GM10847 (cell line): ENCODE data around the gene PLCH1.

Source experiments
- POLR2A ChIP-seq: IDR thresholded peaks from 2 replicates; pipeline ENCODE4 v1.6.1; 2011; ENCODE audit not compliant: insufficient read length; ENCODE audit errors: extremely low read depth

Gene PLCH1

GRCh38 chr3:155641956-155642355 is 102.9 kb downstream of the PLCH1 start:
- no peak for TF ChIP-seq POLR2A

DNA sequence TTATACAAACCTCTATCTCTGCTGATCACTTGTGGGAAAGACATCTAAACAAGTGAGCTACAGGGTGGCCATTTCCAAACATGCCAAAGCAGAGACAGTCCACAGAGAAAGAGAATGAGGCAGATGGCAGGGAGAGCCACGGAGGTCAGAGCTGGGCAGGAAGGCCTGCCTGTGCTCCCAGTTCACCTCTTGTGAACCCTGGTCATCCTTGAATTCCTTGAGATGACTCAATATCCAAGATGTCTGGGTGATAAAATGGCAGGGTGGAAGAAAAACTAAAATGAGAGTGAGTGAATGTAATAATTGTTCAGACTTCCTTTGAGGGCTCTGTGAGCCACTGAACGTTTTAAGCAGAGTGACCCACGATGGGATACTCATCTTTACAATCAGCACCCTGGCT is 104.8 kb downstream of the PLCH1 start:
- TF ChIP-seq POLR2A: no peak

- TF ChIP-seq POLR2A: no peak
Observed at GRCh38 chr3:155639462-155640055, 105.3 kb downstream of the PLCH1 start.

DNA sequence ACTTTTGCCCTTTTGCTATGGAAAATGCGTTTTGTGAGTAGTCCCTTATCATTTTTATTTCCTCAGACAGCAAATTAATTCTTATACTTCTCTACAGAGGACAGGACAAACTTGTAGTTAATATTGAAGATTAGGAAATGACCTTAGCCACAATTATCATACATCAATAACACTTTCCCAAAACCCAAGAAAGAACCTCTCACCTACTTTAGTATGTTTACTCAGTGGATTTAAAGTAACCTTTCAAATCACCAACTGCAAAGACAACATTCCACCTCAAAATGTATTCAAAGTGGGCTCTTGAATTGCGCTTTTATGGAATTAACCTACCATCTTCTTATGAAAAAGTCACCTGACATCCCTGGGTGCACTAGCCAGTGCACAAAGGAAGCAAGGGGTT is 107.3 kb downstream of the PLCH1 start:
- no peak for TF ChIP-seq POLR2A

- TF ChIP-seq POLR2A: no peak
Observed at GRCh38 chr3:155635056-155635455, 109.8 kb downstream of the PLCH1 start.

DNA sequence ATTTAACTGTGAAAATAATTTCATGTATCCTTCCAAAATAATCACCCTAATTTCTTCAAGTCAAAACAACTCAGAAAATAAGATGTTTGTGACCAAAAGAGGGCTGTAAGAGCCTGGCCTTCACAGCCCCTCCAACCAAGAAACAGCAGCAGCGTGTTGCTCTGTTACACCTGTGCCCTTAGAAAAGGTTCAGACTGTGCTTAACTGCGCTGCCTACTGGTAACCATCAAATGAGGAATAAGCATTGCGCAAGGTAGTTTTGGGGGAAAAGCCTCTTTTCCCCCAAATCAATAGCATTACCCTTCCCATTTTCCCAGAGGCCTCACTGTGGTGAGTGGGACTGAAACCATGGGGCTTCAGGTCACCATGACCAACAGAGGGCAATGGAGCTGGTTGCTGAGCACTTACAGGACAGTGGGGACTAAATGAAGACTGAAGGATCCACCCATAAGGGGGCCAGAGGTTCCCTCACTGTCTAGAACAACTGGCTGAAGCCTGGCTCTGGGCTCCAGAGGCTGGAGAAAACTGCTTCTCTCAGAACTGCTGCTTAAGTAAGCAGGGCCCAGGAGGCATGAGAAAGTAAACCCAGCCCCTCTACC is 110.7 kb downstream of the PLCH1 start:
- no peak for TF ChIP-seq POLR2A

GRCh38 chr3:155631323-155632019 is 113.4 kb downstream of the PLCH1 start:
- TF ChIP-seq POLR2A: no peak

- no peak for TF ChIP-seq POLR2A
Observed at GRCh38 chr3:155629556-155629955, 115.3 kb downstream of the PLCH1 start.

GRCh38 chr3:155629056-155629455 is 115.8 kb downstream of the PLCH1 start:
- TF ChIP-seq POLR2A: no peak

DNA sequence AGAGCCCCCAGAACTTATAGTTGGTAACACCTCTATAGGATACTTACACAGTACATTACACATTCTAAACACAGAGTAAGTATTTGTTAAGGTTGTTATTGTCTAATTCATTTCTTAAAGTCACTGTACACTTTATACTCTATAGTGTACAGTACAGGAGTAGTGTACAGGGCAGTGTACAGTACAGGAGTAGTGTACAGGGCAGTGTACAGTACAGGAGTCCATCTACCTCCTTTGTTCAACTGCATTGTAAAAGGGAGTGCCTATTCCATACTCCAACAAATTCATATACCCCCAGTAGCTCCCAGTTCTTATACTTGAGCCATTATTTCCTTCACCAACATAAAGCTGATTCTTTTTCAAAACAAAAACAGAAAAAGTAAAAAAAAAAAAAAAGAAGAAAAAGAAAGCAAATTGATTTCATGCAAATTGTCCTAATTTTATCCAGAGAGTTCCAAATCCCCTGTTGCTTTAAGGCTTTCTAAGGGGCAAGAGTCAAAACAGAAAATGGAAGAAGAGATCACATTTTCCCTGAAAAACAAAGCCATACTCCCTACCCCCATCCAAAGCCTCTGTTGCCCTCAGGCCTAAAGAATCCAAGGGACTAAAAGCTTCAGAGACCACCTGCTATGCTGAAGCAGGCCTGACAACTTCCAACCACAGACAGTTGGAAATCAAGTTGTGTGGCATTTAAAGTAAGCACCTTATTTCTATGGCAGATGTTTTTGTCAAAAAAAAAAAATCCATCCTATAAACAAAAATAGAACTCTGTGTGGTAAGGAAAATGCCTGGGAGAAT is 125.6 kb downstream of the PLCH1 start:
- no peak for TF ChIP-seq POLR2A

DNA sequence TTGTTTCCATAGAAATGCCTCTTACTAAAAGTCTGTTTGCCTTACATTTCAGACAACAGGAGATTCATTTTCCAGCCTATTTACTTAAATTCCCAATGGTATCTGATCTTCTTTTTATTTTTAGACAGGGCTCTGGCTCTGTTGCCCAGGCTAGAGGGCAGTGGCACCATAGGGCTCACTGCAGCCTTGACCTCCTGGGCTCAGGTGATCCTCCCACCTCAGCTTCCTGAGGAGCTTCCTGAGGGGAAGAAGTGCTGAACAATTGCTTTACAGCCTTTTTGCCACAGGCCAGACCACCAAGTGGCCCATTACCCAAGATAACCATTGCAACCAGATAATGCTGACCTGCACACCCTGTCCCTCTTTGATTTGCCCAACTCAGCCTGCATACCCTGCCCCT is 126.3 kb downstream of the PLCH1 start:
- TF ChIP-seq POLR2A: no peak

DNA sequence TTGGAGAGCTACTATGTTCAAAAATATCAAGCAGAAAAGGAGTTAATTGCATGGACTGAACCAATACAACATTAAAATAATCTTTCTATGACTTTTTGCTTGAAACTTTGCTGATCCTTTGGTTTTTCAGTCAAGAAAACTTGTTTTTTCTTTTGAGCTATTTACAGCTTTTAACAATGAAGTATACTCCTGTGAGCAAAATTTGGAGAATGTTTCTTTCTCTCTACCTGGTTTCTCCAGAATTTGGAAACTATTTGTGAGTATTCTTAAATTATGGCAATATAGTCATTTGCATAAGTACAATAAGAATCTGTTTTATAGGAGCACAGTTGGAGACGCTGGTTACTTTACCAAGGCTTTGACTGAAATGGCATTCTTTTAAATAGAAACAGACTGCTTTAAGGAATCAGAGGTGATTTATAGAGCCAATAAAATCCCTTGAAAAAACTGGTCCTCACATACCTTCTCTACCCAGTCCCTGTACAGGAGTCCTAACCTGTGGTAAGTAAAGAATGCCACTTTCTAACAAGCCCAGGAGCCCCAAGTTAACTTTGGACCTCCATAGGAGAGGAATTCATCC is 127.4 kb downstream of the PLCH1 start:
- TF ChIP-seq POLR2A: no peak

DNA sequence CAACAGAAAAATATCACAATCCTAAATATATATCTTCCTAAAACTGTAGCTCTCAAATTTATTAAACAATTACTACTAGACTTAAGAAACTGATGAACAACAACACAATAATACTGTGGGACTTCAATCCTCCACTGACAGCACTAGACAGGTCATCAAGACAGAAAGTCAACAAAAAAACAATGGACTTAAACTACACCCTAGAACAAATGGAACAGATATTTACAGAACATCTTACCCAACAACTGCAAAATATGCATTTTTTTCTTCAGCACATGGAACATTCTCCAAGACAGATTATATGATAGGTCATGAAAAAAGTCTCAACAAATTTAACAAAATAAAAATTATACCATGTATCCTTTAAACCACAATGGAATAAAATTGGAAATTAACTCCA is 133.4 kb downstream of the PLCH1 start:
- no peak for TF ChIP-seq POLR2A

DNA sequence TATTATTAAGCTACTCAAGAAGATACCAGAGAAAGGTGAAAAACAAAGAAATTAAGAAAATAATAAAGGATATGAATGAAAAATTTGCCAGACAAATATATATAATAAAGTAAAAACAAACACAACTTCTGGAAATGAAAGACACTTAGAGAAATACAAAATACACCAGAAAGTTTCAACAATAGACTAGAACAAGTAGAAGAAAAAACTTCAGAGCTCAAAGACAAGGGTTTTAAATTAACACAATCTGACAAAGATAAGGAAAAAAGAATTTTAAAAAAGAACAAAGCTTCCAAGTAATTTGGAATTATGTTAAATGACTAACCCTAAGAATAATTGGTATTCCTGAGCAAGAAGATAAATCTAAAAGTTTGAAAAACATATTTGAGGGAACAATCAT is 135.3 kb downstream of the PLCH1 start:
- TF ChIP-seq POLR2A: no peak

GRCh38 chr3:155608228-155608920 is 136.5 kb downstream of the PLCH1 start:
- TF ChIP-seq POLR2A: no peak

GRCh38 chr3:155607761-155608160 is 137.1 kb downstream of the PLCH1 start:
- TF ChIP-seq POLR2A: no peak

DNA sequence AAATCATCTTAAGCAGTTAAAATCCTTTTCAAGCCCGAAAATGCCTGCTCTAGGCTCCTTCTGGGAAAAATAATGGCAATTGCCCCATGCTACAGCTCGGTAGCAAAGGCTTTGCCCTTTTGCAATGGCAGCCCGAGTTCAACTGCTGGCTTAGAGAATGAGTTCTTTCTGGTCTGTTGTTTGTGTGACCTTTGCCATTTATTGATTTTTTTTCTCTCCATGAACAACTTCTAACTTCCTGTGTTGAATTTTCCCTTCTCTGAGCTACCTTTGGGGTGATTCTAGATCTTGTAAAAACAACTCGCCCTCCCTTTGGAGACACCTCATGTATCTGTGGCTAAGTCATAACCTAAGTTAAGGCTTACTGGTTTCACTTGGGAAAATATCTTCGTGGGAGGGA is 139.3 kb downstream of the PLCH1 start:
- TF ChIP-seq POLR2A: no peak
